ENCODE measurements around the gene RARRES1. TPM values are rescaled to one million over a fixed set of nuclear protein-coding genes. Genes with fewer than 3 reads are reported as not detected.

Gene RARRES1
- total RNA-seq, 1 experiment from 2014 or later = 0.81 TPM

DNA sequence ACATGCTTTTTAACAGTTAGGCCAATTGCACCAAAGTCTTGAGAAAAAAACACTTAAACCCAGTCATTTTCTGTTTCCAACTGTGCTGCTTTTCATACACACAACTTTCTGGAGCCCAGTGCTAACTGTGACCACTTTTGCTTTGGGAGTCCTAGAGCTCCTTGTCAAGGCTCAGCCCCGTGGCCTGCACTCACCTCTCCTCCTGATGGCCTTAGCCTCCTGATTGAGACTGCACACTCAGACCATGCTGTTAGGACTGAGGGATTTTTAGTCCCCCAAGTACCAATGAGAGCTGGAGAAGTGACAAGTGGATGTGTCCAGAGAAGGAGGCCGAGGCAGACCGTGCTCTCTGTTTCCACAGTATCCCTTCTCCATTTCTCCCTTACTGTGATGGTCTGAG is 15.2 kb upstream of the RARRES1 start:
- Histone ChIP-seq H3K4ac (ENCODE audit: low read depth, low read length) (no peak overlapping the region), H2BK120ac (ENCODE audit: low read depth, low read length, poor library complexity, severe bottlenecking) (no peak overlapping the region)

More for the DNA sequence above, 15.2 kb upstream of the RARRES1 start:
- Histone ChIP-seq H3K9ac (ENCODE audit: extremely low read depth, insufficient read length, low read length) (no peak overlapping the region), H2BK15ac (ENCODE audit: low read depth, low read length) (no peak overlapping the region), H2BK12ac (ENCODE audit: insufficient read length, low read depth, low read length) (no peak overlapping the region), H3T11ph (ENCODE audit: low read length) (no peak overlapping the region), H3K14ac (ENCODE audit: insufficient read depth, low read length) (no peak overlapping the region), H4K5ac (ENCODE audit: insufficient read length, low read depth, low read length) (no peak overlapping the region), H2AFZ (ENCODE audit: low read length) (no peak overlapping the region), H3K9me3 (ENCODE audit: control insufficient read depth, low read depth, low read length) (no peaks in the 10 kb centered on the region), H3K4me2 (ENCODE audit: insufficient read depth, insufficient read length, low read length) (no peak overlapping the region), H3K79me2 (ENCODE audit: insufficient read depth, low read length) (no peaks in the 10 kb centered on the region), H3K18ac (ENCODE audit: insufficient read length, low read depth, low read length) (no peak overlapping the region), H3K27me3 (ENCODE audit: insufficient read depth, low read length) (no peaks in the 10 kb centered on the region), H3K23ac (ENCODE audit: insufficient read length, low read depth, low read length) (no peak overlapping the region), H3K56ac (ENCODE audit: insufficient read length, low read depth, low read length) (no peak overlapping the region), H2AK5ac (ENCODE audit: insufficient read length, low read length) (no peak overlapping the region), H2BK20ac (ENCODE audit: low read depth, low read length, poor library complexity, severe bottlenecking) (no peak overlapping the region), H3K23me2 (ENCODE audit: insufficient read length, low read depth, low read length, poor library complexity, severe bottlenecking) (no peaks in the 10 kb centered on the region), H4K20me1 (ENCODE audit: control insufficient read depth, insufficient read depth, insufficient read length) (no peaks in the 10 kb centered on the region), H4K8ac (replicated peaks; ENCODE audit: insufficient read length, low read depth, low read length) (no peak overlapping the region), H3K27ac (ENCODE audit: insufficient read length, low read depth, low read length) (no peak overlapping the region), H2BK5ac (ENCODE audit: insufficient read length, low read length) (no peak overlapping the region), H4K91ac (ENCODE audit: insufficient read length, low read depth, low read length) (no peak overlapping the region), H3K4me1 (ENCODE audit: insufficient read depth, low read length) (no peaks in the 10 kb centered on the region), H3K79me1 (ENCODE audit: insufficient read depth, low read depth, low read length, poor library complexity, severe bottlenecking) (no peaks in the 10 kb centered on the region)
- no CpG with 5 or more reads among the region's 3 CpGs for WGBS (ENCODE audit: extremely low coverage, insufficient read length, low lambda C conversion rate)
- Mint-ChIP-seq H3K4me3 (no peak overlapping the region), H3K36me3 (ENCODE audit: insufficient read depth in 1 of 3, low read depth in 3 of 3) (peaks cover 0 to 11% (median 4%) of the 10 kb centered on the region in 3 experiments; a peak in 4 of 7 replicates), H3K27me3 (ENCODE audit: low read depth) (no peaks in the 10 kb centered on the region), H3K27ac (peak overlapping the region in 1 of 3 experiments; percentile 32; a peak in 2 of 7 replicates), H3K9me3 (no peaks in the 10 kb centered on the region), H3K4me1 (peaks cover 0 to 2% of the 10 kb centered on the region in 2 experiments; a peak in 2 of 4 replicates)
- TF ChIP-seq, protein P1, sequence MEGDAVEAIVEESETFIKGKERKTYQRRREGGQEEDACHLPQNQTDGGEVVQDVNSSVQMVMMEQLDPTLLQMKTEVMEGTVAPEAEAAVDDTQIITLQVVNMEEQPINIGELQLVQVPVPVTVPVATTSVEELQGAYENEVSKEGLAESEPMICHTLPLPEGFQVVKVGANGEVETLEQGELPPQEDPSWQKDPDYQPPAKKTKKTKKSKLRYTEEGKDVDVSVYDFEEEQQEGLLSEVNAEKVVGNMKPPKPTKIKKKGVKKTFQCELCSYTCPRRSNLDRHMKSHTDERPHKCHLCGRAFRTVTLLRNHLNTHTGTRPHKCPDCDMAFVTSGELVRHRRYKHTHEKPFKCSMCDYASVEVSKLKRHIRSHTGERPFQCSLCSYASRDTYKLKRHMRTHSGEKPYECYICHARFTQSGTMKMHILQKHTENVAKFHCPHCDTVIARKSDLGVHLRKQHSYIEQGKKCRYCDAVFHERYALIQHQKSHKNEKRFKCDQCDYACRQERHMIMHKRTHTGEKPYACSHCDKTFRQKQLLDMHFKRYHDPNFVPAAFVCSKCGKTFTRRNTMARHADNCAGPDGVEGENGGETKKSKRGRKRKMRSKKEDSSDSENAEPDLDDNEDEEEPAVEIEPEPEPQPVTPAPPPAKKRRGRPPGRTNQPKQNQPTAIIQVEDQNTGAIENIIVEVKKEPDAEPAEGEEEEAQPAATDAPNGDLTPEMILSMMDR (conservative IDR thresholded peaks at IDR 0.05) = no peak
- DNase-seq = no peak

Measured in H9 (cell line).